ENCODE data around the gene MTHFD2L.

- TF ChIP-seq EZH2 (IDR thresholded peaks at IDR 0.05; ENCODE audit: insufficient read depth, low read length) (no peak), CTCF (IDR thresholded peaks at IDR 0.05; ENCODE audit: insufficient read depth, low read depth, low read length) (no peak)
Observed at GRCh38 chr4:74223801-74224200, 65.9 kb downstream of the MTHFD2L start.
